GM18870 (cell line): ENCODE data around the gene TM4SF4.

ENCODE experiments used
- ATAC-seq: cut with Tn5 transposase; IDR thresholded peaks from one replicate; pipeline ENCODE4 v1.9.1; 2021; ENCODE audit warnings: moderate library complexity; ENCODE audit not compliant: unreplicated experiment

The TM4SF4 gene

GRCh38 chr3:149509526-149509925 is 35.0 kb downstream of the TM4SF4 start:
- no peak for ATAC-seq

GRCh38 chr3:149510480-149510879 is 36.0 kb downstream of the TM4SF4 start:
- ATAC-seq, result no peak

GRCh38 chr3:149511040-149511626 is 36.6 kb downstream of the TM4SF4 start:
- no peak for ATAC-seq

GRCh38 chr3:149512073-149512782 is 37.7 kb downstream of the TM4SF4 start:
- ATAC-seq, result peak; percentile 78

GRCh38 chr3:149514471-149514870 is 40.0 kb downstream of the TM4SF4 start:
- no peak for ATAC-seq

- ATAC-seq, result no peak
Measured at GRCh38 chr3:149515249-149515648, 40.8 kb downstream of the TM4SF4 start.

- no peak for ATAC-seq
Measured at GRCh38 chr3:149516920-149517319, 42.4 kb downstream of the TM4SF4 start.

GRCh38 chr3:149519912-149520311 is 45.4 kb downstream of the TM4SF4 start:
- no peak for ATAC-seq

GRCh38 chr3:149523512-149524299 is 49.2 kb downstream of the TM4SF4 start:
- ATAC-seq, result no peak

- ATAC-seq, result no peak
Measured at GRCh38 chr3:149527531-149528339, 53.2 kb downstream of the TM4SF4 start.

- ATAC-seq, result no peak
Measured at GRCh38 chr3:149528340-149528650, 53.8 kb downstream of the TM4SF4 start.

GRCh38 chr3:149529099-149529498 is 54.6 kb downstream of the TM4SF4 start:
- no peak for ATAC-seq

- peak; percentile 44 for ATAC-seq
Measured at GRCh38 chr3:149532489-149533180, 58.1 kb downstream of the TM4SF4 start.

- no peak for ATAC-seq
Measured at GRCh38 chr3:149534082-149534481, 59.6 kb downstream of the TM4SF4 start.

- no peak for ATAC-seq
Measured at GRCh38 chr3:149534671-149535332, 60.3 kb downstream of the TM4SF4 start.

GRCh38 chr3:149535333-149535685 is 60.8 kb downstream of the TM4SF4 start:
- ATAC-seq, result no peak

GRCh38 chr3:149536429-149536828 is 61.9 kb downstream of the TM4SF4 start:
- no peak for ATAC-seq

- ATAC-seq, result no peak
Measured at GRCh38 chr3:149538371-149538770, 63.9 kb downstream of the TM4SF4 start.

GRCh38 chr3:149541091-149541491 is 66.6 kb downstream of the TM4SF4 start:
- ATAC-seq, result no peak
